ENCODE results near the gene CHSY3.
"Not testable (repeated sequence)": the region's sequence is repeated elsewhere in the genome, so short reads cannot be mapped to it uniquely, and the experiment has no call there.

CHSY3 gene

GRCh38 chr5:130171699-130172098 lies 267.4 kb downstream of the CHSY3 start:
- no peak for DNase-seq

GRCh38 chr5:130183115-130183514 lies 278.9 kb downstream of the CHSY3 start:
- no peak for DNase-seq

GRCh38 chr5:130189961-130190360 lies 285.7 kb downstream of the CHSY3 start:
- DNase-seq = no peak

- no peak for DNase-seq
Observed at GRCh38 chr5:130198927-130199326, 294.7 kb downstream of the CHSY3 start.

- DNase-seq = no peak
Observed at GRCh38 chr5:130206686-130207085, 302.4 kb downstream of the CHSY3 start.

- no peak for DNase-seq
Observed at GRCh38 chr5:130213607-130214006, 309.3 kb downstream of the CHSY3 start.

GRCh38 chr5:130216286-130216685 lies 312.0 kb downstream of the CHSY3 start:
- no peak for DNase-seq

GRCh38 chr5:130222573-130222972 lies 318.3 kb downstream of the CHSY3 start:
- no peak for DNase-seq

- not testable (repeated sequence) for DNase-seq
Observed at GRCh38 chr5:130226556-130226955, 322.3 kb downstream of the CHSY3 start.

- DNase-seq = no peak
Observed at GRCh38 chr5:130227699-130228098, 323.4 kb downstream of the CHSY3 start.

- no peak for DNase-seq
Observed at GRCh38 chr5:130231786-130232185, 327.5 kb downstream of the CHSY3 start.

- DNase-seq = no peak
Observed at GRCh38 chr5:130234816-130235215, 330.6 kb downstream of the CHSY3 start.

All from NCI-H774 (cell line).